Measurements from ENCODE around the gene RLF. TPM values are rescaled to one million over a fixed set of nuclear protein-coding genes. Genes with fewer than 3 reads are reported as not detected.

Gene RLF
- total RNA-seq, 6 donors from 2014 or later, result 8.9 to 22.3 (median 11.0) TPM

DNA sequence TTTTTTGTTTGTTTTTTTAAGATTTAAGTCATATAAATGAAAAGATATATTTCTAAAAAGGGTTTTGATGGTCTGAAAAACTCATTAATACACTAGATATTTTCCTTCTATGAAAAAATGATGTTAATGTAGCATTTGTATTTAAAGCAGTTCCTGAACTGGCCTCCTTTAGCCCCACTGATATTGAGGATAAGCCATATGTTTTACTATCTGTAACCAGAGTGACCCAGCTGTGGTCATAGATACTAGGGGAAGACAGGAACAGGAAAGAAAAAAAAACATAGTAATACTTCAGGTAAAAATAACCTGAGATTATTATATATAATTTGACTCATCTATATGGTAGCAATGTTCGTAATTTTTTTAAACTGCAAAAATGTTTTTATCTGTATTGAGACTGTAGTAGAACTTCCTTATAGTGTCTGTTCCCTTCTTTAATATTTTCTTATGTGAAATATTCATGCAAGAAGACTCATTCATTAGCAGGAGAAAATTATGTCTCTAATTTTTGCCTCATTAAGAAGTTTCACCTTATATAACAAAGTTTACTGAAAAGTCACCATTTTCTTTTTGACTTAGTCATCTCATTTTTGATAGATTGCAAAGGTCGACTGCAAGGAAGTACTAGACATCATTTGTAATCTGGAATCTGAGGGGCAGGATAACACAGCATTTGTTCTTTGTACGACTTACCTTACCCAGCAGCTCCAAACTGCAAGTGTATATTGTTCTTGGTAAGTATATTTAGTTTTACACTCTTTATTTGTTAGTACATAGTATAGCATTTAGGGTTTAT is 61.0 kb downstream of the RLF start:
- H3K36me3 ChIP-seq, result peaks cover 0 to 23% (median 0%) of the 10 kb centered on the region in 4 donors
- no peak overlapping the region for H3K4me3 ChIP-seq
- WGBS, 2 donors, result 73 to 85% methylated on average over 3 of the region's 3 CpGs
- H3K27ac ChIP-seq, result no peak overlapping the region
- no peaks in the 10 kb centered on the region for H3K27me3 ChIP-seq
- DNase-seq (no peak), ATAC-seq (ENCODE audit: low FRiP score in 2 of 2) (no peak)
- H3K9me3 ChIP-seq, result no peaks in the 10 kb centered on the region
- no peaks in the 10 kb centered on the region for H3K4me1 ChIP-seq
- TF ChIP-seq POLR2AphosphoS5 (IDR thresholded peaks at IDR 0.05) (no peak), EP300 (IDR thresholded peaks at IDR 0.05) (no peak), POLR2A (IDR thresholded peaks at IDR 0.05) (no peak)
- TF ChIP-seq, protein P1, sequence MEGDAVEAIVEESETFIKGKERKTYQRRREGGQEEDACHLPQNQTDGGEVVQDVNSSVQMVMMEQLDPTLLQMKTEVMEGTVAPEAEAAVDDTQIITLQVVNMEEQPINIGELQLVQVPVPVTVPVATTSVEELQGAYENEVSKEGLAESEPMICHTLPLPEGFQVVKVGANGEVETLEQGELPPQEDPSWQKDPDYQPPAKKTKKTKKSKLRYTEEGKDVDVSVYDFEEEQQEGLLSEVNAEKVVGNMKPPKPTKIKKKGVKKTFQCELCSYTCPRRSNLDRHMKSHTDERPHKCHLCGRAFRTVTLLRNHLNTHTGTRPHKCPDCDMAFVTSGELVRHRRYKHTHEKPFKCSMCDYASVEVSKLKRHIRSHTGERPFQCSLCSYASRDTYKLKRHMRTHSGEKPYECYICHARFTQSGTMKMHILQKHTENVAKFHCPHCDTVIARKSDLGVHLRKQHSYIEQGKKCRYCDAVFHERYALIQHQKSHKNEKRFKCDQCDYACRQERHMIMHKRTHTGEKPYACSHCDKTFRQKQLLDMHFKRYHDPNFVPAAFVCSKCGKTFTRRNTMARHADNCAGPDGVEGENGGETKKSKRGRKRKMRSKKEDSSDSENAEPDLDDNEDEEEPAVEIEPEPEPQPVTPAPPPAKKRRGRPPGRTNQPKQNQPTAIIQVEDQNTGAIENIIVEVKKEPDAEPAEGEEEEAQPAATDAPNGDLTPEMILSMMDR (IDR thresholded peaks at IDR 0.05), result no peak

DNA sequence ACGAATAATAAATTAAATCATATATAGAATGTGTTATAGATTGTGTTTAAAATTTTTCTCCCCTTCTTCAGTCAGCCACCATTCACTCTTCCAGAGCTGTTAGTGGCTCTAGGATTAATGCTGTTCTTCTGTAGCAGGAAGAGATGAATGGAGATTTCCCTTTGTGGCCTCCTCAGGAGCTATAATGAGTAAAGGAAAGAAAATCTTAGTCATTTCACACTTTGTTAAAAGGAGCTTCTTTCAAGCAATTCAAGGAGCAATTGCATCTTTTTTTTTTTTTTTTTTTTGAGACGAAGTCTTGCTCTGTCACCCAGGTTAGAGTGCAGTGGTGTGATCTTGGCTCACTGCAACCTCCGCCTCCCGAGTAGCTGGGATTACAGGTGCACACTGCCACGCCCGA is 62.9 kb downstream of the RLF start:
- ATAC-seq (ENCODE audit: low FRiP score in 2 of 2), result no peak

DNA sequence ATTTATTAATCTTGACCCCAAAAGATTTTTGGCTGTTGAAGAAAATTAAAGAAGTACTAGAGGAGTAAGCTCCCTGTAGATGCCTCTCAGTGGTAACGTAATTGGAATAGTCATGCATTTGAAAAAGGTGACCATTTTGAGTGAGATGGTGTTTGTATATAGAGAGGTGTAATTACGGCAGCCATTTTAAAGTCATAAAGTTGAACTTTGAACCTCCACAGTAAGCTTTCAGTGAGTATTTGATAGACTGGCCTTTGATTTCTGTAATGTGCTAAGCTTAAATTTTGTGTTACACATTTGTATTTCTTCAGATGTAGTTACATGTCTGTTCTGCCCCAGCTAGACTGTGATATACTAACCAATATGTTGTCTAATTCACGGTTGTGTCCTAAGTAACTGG is 65.0 kb downstream of the RLF start:
- no peak for DNase-seq
- H3K9me3 ChIP-seq, result no peaks in the 10 kb centered on the region
- 95 to 97% methylated on average over 3 of the region's 3 CpGs for WGBS, 2 donors
- H3K27ac ChIP-seq, result no peak overlapping the region
- H3K36me3 ChIP-seq, result peaks cover 0 to 34% (median 4%) of the 10 kb centered on the region in 4 donors
- no peak for ATAC-seq (ENCODE audit: low FRiP score in 2 of 2)
- no peaks in the 10 kb centered on the region for H3K27me3 ChIP-seq
- TF ChIP-seq EP300 (IDR thresholded peaks at IDR 0.05) (no peak), POLR2A (IDR thresholded peaks at IDR 0.05) (no peak), POLR2AphosphoS5 (IDR thresholded peaks at IDR 0.05) (no peak)
- TF ChIP-seq, protein P1 (IDR thresholded peaks at IDR 0.05), result no peak
- no peak overlapping the region for H3K4me3 ChIP-seq
- no peaks in the 10 kb centered on the region for H3K4me1 ChIP-seq

More for the DNA sequence above, 62.9 kb downstream of the RLF start:
- DNase-seq, result no peak
- Histone ChIP-seq H3K27ac (no peak overlapping the region), H3K27me3 (no peaks in the 10 kb centered on the region), H3K4me1 (no peaks in the 10 kb centered on the region), H3K4me3 (no peak overlapping the region), H3K9me3 (no peaks in the 10 kb centered on the region), H3K36me3 (peaks cover 0 to 20% (median 2%) of the 10 kb centered on the region in 4 donors)
- TF ChIP-seq EP300 (IDR thresholded peaks at IDR 0.05), result no peak
- no peak for TF ChIP-seq POLR2AphosphoS5 (IDR thresholded peaks at IDR 0.05)
- TF ChIP-seq, protein P1 (IDR thresholded peaks at IDR 0.05), result no peak
- no peak for TF ChIP-seq POLR2A (IDR thresholded peaks at IDR 0.05)
- WGBS, 2 donors, result 92 to 95% methylated on average over 6 of the region's 6 CpGs

DNA sequence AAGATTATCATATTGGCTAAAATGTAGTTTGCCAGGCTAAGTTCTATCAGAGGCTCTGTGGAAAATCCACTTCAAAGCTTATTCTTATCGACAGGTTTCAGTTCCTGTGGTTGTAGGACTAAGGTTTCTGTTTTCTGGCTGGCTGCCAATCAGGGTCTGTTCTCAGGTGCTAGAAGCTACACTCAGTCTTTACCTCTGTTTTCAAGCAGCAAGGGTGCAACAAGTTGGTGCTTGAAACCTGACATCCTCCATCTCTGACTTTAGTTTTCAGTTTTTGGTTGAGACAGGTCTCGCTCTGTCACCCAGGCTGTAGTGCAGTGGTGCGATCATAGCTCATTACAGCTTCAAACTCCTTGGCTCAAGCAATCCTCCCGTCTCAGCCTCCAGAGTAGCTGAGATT is 71.3 kb downstream of the RLF start:
- ATAC-seq (ENCODE audit: low FRiP score in 2 of 2) (no peak), DNase-seq (no peak)
- no peak for TF ChIP-seq POLR2A (IDR thresholded peaks at IDR 0.05)
- Histone ChIP-seq H3K36me3 (peaks cover 9 to 77% (median 44%) of the 10 kb centered on the region in 4 donors), H3K27me3 (no peaks in the 10 kb centered on the region), H3K4me1 (no peaks in the 10 kb centered on the region), H3K9me3 (no peaks in the 10 kb centered on the region), H3K4me3 (no peak overlapping the region), H3K27ac (no peak overlapping the region)
- WGBS, 2 donors, result 80 to 83% methylated on average over 4 of the region's 4 CpGs

DNA sequence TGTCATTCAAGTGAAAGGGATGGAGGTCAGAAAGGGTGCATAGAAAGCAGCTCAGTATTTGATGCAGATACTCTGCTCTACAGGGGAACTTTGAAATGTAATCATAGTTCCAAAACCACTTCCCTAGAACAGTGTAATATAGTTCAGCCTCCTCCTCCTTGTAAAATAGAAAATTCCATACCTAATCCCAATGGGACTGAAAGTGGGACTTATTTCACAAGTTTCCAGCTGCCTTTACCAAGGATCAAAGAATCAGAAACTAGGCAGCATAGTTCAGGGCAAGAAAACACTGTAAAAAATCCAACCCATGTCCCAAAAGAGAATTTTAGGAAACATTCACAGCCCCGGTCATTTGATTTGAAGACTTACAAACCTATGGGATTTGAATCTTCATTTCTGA is 78.4 kb downstream of the RLF start:
- DNase-seq (no peak), ATAC-seq (ENCODE audit: low FRiP score in 2 of 2) (no peak)
- H3K27me3 ChIP-seq, result no peaks in the 10 kb centered on the region
- WGBS, 2 donors, result 100% methylated on average over 1 of the region's 1 CpG
- peaks cover 9 to 47% (median 25%) of the 10 kb centered on the region in 4 donors for H3K36me3 ChIP-seq
- TF ChIP-seq, protein P1 (IDR thresholded peaks at IDR 0.05), result no peak
- no peak for TF ChIP-seq POLR2AphosphoS5 (IDR thresholded peaks at IDR 0.05)
- no peak for TF ChIP-seq POLR2A (IDR thresholded peaks at IDR 0.05)
- TF ChIP-seq EP300 (IDR thresholded peaks at IDR 0.05), result no peak
- H3K9me3 ChIP-seq, result no peaks in the 10 kb centered on the region
- H3K4me3 ChIP-seq, result no peak overlapping the region
- H3K27ac ChIP-seq, result no peak overlapping the region
- peaks cover 0 to 3% (median 0%) of the 10 kb centered on the region in 4 donors for H3K4me1 ChIP-seq
